ENCODE data around the gene RUNDC1. TPM values are rescaled to one million over a fixed set of nuclear protein-coding genes. Genes with fewer than 3 reads are reported as not detected.
"Not testable (repeated sequence)": the region's sequence is repeated elsewhere in the genome, so short reads cannot be mapped to it uniquely, and the experiment has no call there.

Gene RUNDC1
- 13.0 and 13.8 TPM in 2 replicates for total RNA-seq (2014; rRNA removed; shearing (Covaris generic))

DNA sequence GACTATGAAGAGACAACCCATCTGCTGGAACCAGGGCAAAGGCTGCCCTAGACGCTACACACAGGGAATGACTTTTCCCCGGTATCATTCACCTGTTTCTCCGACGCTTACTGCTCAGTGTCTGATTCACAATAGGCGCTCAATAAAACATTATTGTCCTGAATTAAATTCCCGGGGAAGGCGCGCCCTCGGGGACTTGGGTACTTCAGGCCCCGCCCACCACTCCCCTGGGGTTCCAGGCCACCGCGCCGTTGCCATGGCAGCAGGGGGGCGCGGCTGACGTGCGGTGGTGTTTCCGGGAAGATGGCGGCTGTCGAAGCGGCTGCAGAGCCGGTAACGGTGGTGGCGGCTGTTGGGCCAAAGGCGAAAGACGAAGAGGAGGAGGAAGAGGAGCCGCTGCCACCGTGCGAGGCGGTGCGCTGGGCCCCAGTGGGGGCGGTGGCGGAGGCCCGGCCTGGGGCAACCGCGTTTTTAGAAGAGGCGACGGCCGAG, at the start of gene RUNDC1:
Gene RUNDC1, plus strand, starts transcription at position 292 of the 492 bp plus-strand sequence. Its CDS starts 12 bp downstream, at position 304.
- DNase-seq (ENCODE audit: low spot score) = peak; percentile 95

DNA sequence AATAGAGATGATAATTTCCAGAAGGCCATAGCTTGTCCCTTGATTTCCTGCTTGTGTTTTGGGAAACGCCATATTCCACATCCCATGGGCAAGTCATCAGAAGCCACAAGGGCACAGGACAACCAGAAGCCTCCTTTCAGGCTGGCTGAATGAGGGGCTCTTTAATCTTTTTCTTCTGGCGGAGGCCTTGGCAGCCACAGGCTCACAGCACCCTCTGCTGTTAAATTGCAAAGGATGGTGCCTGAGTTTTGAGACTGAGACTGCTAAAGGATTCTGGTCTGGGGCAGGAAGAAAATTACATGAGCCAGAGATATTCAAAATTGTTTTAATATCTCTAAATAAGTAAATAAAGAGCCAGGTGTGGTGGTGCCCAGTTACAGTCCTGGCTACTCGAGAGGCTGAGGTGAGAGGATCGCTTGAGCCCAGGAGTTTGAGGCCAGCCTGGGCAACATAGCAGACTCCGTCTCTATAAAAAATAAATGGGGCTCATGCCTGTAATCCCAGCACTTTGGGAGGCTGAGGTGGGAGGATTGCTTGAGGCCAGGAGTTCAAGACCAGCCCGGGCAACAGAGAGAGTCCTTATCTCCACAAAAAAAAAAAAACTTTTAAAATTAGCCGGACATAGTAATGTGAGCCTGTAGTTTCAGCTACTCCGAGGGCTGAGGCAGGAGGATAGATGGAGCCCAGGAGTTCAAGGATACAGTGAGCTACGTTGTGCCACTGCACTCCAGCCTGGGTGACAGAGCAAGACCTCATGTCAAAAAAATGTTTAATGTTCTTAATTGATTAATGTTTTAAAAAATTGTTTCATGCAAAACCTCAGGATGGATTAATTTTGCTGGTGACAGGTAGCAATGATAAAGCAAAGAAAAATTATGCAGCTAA, 42.4 kb upstream of the RUNDC1 start:
- peak; percentile 74 for DNase-seq (ENCODE audit: low spot score)

DNA sequence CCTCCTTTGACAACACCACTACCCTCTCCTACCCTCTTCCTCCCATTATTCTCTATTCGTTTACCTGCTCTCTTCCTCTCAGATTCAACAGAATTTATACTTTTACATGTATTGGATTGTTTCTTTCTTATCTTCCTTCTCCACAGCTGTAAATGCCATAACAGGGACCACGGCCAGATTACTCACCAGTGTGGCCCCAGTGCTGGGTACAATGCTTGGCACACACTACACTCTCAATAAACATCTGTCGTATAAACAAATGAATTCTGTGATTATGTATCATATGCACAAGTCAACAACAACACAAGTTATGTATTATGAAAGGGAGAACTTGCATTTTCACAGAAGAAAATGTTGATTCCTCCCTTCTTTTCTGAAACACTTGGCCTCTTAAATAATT, 36.2 kb upstream of the RUNDC1 start:
- no peak for DNase-seq (ENCODE audit: low spot score)

DNA sequence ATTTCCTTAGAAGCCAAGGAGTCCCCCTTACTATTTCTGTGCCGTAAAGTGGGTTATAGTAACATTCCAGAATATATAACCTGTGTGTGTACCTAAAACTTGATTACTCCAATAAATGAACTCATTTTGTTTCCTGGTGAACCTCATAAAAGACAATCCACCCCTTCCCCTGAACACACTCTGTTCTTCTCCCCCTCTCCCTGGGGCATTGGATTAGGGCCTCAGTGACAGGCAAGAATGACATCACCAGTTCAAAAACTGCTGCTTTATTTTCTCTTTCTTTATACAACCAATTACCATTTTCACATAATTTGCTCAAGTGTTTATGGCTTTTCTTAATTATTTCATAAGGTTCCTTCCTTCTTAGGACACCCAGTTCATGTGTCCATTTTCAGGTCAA, 33.6 kb upstream of the RUNDC1 start:
- DNase-seq (ENCODE audit: low spot score) = no peak

DNA sequence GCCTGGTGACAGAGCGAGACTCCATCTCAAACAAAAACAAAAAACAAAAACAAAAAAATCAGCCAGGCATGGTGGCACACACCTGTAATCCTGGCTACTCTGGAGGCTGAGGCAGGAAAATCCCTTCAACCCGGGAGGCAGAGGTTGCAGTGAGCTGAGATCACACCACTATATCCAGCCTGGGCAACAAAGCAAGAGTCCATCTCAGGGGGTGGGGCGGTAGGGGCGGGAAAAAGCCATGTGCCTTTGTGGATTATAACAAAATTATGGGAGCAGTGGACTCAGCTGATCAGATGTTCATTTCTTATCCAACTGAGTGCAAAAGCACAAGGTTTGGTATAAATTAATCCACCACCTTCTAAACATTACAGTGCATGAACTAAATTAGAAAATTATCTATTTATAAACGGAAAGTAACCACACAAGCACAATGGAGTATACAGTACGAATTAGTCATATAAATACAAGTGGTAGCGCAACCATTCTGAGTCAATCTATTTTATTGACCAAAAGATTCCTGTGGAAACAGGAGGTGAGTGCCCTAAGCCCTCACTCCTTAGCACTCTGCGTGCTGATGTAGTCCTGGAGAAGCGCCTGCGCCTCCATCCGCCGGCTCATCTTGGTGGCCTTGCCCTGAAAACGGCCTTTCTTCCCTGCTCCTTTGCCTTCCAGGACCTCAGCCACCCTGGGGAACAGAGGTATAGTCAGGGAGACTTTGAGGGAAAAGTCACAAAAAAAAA, 30.2 kb upstream of the RUNDC1 start:
- DNase-seq (ENCODE audit: low spot score) = no peak

DNA sequence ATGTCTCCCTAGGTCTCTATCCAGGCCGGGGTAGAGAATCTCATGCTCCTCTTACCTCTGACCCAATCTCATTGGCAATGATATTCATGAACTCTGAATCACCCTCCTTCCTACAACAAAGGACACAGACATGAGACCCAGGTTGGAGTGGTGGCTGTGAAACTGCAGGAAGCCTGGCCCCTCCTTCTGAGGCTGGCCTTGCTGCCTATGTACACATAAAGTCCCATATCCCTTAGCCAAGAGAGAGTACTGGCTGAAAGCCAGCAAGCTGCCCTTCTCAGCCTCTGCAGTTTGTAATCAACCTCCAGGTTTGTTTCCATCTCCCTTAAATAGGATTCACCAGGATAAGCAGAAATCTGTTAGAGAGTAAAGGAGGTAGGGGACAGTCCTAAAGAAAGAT, 26.7 kb upstream of the RUNDC1 start:
- no peak for DNase-seq (ENCODE audit: low spot score)

DNA sequence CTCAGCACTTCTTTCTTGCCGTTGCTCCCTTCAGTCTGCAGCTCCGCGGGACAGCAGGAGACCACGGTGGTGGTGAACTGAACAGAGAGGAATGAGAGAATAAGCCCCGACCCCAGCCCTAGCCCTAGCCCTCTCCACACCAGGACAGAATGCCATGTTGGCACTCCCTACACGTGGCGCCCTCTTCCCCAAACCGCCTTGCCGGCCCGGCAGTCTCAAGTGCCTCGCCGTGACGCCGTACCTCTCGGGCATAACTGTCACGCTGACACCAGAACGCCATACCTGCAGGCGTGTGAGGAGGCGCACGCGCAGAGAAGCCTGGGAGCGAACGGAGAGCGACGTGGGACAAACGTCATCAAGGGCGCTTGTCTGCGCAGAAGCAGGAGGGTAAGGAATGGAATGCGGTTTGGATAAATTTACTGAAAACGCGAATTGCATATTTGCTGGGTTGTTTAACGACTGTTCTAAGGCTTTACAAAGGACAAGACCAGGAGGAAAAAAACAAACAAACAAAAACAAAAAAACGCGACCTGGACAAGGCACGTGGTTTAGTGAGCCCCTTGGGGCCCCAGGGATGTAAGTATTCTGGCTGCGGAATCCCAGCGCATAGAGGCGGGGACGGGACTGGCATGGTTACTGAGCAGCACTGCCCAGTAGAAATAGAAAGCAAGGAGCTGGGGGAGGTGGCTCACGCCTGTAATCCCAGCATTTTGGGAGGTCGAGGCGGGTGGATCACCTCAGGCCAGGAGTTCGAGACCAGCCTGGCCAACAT, 16.0 kb upstream of the RUNDC1 start, which contains the start of gene AARSD1:
Gene AARSD1, minus strand, starts transcription at position 294 of the 772 bp plus-strand sequence. Its CDS starts 14 bp downstream, at position 280.
- peak; percentile 95 for DNase-seq (ENCODE audit: low spot score)

DNA sequence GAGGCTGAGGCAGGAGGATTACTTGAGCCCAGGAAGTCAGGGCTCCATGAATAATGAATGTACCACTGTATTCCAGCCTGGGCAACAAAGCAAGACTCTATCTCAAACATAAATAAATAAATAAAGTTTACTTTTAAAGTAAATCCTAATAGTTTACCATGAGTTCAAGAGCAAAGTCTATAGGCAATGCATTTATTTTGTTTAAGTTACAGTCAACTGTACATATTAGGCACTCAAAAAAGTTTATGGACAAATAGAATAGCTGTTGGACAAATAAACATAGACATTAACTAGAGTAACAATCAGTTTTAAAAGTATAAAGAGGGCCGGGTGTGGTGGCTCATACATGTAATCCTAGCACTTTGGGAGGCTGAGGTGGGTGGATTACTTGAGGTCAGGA, 12.4 kb upstream of the RUNDC1 start:
- no peak for DNase-seq (ENCODE audit: low spot score)

DNA sequence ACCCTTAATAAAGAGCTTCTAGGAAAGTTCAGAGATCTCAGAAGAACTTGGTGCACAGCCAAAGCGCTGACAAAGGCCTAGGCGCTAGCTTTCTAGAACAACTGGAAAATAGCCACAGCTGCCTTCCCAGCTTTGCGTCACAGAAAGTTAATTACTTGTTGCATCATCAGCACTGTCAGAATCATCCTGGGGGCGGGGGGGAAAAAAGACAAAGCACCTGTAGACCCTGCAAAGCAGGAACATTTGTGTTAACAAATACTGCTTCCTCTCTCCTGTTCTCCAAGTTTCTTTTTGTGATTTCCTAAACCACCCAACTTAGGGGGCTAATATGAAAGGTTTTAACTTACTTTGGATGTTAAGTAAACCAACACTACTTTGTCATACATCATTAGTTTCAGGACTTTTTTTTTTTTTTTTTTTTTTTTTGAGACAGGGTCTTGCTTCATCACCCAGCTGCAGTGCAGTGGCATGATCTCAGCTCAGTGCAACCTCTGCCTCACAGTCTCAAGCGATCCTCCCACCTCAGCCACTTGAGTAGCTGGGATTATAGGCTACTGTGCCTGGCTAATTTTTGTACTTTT, 11.3 kb upstream of the RUNDC1 start:
- DNase-seq (ENCODE audit: low spot score) = no peak

DNA sequence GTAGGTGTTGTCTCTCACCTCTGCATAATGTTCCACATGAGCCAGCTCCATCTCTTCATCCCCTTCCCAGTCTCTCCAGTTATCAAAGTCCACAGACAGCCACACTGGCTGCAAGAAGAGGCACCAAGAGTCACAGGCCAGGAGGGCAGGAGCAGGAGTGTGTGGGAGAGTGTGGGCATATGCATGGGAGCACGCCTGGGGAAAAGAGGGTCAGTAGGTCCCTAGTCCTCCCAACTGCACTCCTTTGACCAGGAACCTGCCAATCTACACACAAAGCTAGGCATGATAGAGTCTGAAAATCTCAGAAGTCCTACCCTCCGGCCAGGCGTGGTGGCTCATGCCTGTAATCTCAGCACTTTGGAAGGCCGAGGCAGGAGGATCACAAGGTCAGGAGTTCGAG, 8.8 kb upstream of the RUNDC1 start:
- no peak for DNase-seq (ENCODE audit: low spot score)

DNA sequence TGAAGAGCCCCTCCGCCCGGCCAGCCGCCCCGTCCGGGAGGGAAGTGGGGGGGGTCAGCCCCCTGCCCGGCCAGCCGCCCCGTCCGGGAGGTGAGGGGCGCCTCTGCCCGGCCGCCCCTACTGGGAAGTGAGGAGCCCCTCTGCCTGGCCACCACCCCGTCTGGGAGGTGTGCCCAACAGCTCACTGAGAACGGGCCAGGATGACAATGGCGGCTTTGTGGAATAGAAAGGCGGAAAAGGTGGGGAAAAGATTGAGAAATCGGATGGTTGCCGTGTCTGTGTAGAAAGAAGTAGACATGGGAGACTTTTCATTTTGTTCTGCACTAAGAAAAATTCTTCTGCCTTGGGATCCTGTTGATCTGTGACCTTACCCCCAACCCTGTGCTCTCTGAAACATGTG, 7.0 kb upstream of the RUNDC1 start:
- not testable (repeated sequence) for DNase-seq (ENCODE audit: low spot score)

DNA sequence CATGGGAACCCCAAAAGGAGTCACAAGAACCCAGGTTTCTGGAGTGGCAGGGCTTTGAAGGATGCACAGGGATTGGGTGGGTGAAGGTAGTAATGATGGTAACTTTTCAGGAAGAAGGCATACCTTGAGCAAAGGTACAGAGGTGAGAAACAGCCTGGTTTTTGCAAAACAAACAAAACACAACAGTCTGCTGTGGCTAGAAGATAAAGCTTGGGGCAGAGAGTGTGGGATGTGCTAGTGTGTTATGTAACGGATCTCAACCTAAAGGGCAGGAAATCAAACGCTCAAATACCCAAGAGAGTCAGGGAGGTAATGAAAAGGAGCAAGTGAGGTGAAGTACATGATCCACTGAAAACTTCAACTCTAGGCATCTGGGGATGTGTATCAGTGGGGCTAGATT, 5.1 kb upstream of the RUNDC1 start:
- no peak for DNase-seq (ENCODE audit: low spot score)

DNA sequence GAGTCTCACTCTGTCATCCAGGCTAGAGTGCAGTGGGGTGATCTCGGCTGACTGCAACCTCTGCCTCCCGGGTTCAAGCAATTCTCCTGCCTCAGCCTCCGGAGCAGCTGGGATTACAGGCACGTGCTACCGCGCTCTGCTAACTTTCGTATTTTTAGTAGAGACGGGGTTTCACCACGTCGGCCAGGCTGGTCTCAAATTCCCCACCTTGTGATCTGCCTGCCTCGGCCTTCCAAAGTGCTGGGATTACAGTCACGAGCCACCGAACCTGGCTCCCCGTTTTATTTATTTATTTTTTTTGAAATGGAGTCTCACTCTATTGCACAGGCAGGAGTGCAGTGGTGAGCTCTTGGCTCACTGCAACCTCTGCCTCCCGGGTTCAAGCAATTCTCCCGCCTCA, 4.7 kb upstream of the RUNDC1 start:
- DNase-seq (ENCODE audit: low spot score) = not testable (repeated sequence)

DNA sequence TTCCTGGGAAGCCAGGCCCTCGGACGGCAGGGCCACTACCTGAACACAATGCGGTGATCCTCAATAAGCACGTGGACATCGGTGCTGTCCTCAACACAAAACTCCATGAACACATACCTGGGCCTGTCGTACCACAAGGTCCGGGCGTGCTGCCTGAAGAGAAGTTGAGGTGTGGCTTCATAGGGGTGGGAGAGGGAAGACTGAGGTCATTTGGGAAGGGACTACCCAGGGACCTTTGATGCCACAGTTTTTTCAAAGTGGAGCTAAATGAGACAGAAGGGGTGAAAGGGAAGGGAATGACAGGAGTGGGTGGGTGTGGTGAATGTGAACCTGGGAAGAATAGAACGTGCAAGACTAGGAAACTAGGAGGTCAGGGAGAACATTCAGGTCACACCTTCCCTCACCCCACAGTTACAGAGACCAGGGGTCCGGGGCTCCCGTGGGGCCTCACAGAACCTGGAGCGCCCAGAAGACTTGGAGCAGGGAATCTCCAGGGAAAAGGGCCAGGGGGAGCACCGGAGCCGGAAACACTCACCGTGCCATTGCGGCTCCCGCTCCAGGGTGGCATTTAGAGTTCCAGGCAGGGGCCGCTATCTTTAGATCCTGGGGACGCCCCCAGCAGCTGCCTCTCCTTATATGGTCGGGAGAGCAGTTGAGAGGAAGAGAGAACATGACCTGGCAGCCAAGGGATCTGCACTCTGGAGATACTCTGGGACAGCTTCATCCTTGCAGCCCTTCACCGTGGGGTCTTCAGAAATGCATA, 673 bp upstream of the RUNDC1 start, which contains the start of gene PTGES3L:
Gene PTGES3L, minus strand, starts transcription at position 570 of the 763 bp plus-strand sequence. Its CDS starts 27 bp downstream, at position 543.
- no peak for DNase-seq (ENCODE audit: low spot score)

DNA sequence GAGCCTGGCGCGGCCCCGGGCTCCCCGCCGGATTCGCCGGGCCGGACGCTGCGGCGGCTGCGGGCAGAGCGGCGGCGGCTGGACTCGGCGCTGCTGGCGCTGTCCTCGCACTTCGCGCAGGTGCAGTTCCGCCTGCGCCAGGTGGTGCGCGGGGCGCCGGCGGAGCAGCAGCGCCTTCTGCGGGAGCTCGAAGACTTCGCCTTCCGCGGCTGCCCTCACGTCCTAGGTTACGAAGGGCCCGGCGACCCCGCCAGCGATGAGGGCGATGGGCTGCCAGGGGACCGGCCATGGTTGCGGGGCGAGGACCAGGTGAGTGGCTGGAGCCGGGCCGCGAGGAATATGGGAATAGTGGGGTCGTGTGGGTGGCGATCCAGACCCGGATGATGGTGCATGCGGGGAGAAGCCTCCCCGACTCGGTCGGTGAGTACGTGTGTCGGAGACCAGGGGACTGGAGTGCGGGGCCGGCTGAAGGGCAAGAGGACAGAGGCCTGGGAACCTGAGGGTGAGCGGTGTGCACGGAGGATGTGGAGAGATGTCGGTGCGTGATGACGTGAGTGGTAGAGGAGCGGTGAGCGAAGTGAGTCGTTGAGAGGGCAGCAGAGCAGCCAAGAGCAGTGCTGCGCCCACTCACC, 517 bp downstream of the RUNDC1 start:
- DNase-seq (ENCODE audit: low spot score) = peak; percentile 78

DNA sequence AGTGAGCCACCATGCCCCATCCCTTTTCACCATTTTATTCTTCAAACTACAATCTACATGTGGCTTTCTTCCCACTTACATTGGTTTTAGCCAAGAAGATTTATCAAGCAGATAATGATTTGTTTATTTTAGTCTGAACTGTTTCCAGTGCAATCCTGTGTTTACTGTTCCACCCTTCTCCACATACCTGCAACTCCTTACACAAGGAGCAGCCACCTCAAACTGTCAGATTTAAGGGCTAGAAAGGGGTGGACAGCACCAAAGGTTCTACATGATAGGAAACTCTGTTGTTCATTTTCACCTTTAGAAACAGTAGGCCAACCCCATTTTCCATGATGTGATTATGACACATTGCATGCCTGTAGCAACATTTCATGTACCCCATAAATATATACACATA, 1.9 kb downstream of the RUNDC1 start:
- DNase-seq (ENCODE audit: low spot score) = peak; percentile 44

DNA sequence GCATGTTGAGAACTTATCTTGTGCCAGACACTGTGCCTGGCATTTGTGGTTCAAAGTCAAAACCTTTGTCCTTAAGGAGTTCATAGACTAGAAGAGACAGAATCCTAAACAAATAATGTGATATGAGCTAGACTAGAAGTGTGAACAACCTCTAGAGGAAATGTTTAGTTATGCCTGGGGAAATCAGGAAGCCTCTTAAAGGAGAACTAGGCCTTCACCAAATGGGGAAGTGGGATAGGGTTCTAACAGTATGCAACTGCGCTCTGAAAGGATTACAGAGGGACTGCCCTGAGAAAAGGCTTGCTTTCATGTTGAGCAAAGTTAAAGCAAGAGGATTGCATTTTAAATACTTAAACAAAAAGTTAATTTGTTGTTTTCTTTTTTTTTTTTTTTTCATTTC, 4.9 kb downstream of the RUNDC1 start:
- no peak for DNase-seq (ENCODE audit: low spot score)

DNA sequence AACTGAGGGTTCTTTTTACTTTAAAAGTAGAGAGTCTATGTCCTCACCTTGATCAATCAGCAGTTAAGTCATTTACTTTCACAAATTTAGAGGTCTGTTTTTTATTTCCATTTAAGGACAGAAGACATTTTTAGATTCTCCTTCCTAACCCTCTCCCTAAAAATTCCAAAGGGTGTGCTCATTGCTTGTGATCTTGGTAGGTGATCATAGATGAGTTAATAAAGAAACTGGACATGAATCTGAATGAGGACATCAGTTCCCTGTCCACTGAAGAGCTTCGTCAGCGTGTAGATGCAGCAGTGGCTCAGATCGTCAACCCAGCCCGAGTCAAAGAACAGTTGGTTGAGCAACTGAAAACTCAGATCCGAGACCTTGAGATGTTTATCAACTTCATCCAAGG, 8.8 kb downstream of the RUNDC1 start:
- no peak for DNase-seq (ENCODE audit: low spot score)

DNA sequence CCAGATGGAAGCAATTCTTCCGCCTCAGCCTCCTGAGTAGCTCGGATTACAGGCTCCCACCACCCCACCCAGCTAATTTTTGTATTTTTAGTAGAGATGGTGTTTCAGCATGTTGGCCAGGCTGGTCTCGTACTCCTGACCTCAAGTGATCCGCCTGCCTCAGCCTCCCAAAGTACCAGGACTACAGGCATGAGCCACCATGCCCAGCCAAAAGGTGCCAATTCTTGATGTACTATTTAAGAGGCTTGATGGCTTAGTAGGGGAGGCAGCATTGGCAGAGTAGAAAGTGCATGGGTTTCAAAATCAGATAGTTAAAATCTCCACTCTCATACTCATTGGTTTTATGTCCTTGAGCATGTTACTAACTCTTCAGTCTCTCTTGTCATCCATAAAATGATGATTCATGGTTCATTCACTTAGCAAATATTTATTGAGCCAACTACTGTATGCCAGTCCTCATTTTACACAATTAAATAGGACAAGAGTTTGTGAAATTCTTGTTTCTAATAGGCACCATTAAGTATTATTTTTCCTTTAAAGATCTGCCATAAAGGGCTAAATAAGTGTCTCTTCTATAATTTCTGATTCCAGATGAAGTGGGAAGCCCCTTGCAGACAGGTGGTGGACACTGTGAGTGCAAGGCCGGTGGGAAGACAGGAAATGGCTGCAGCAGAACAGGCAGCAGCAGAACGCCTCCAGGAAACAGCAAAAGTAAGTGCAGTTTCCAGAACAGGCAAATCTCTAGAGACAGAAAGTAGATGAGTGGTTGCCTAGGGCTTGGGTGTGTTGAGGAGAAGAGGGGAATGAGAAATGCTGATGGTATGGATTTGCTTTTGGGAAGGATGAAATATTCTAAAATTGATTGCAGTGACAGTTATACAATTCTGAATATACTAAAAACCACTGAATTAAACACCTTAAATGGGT, 9.6 kb downstream of the RUNDC1 start:
- peak; percentile 50 for DNase-seq (ENCODE audit: low spot score)

Measured in HT-29 (cell line).